Measurements from ENCODE around the gene FAM117B. TPM values are rescaled to one million over a fixed set of nuclear protein-coding genes. Genes with fewer than 3 reads are reported as not detected.
A peak's percentile ranks its signal among the peaks of the same experiment; 100 is the strongest.

FAM117B gene
- total RNA-seq, 2 experiments from 2014 or later, result 4.2 to 18.4 TPM

DNA sequence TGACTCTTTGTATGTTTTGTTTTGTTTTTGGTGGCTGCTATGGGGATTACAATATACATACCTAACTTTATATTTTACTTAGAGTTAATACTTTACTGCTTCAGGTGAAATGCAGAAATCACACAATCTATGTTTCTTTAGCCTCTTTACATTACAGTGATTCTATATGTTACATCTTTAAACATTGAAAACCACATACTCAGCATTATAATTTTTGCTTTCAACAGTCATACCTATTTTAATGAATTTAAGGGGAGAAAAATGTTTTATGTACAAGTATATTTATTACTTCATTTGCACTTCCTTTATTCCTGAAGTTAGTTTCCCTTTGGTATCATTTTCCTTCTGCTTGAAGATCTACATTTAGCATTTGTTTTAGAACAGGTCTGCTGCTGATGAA is 23.1 kb downstream of the FAM117B start:
- TF ChIP-seq EZH2phosphoT487 (IDR thresholded peaks at IDR 0.05; ENCODE audit: borderline replicate concordance, low read depth, low read length), result no peak
- TF ChIP-seq, protein P1, sequence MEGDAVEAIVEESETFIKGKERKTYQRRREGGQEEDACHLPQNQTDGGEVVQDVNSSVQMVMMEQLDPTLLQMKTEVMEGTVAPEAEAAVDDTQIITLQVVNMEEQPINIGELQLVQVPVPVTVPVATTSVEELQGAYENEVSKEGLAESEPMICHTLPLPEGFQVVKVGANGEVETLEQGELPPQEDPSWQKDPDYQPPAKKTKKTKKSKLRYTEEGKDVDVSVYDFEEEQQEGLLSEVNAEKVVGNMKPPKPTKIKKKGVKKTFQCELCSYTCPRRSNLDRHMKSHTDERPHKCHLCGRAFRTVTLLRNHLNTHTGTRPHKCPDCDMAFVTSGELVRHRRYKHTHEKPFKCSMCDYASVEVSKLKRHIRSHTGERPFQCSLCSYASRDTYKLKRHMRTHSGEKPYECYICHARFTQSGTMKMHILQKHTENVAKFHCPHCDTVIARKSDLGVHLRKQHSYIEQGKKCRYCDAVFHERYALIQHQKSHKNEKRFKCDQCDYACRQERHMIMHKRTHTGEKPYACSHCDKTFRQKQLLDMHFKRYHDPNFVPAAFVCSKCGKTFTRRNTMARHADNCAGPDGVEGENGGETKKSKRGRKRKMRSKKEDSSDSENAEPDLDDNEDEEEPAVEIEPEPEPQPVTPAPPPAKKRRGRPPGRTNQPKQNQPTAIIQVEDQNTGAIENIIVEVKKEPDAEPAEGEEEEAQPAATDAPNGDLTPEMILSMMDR (conservative IDR thresholded peaks at IDR 0.05; ENCODE audit: low read length), result no peak
- ChIA-PET POLR2A (interaction anchor here (0.6 to 0.7 kb wide), 2 partner anchors 20 to 23 kb away, joined by 3 to 8 read pairs; no protein-coding TSS in a partner anchor), CTCF (ENCODE audit: unreplicated experiment) (no interaction called here)
- Histone ChIP-seq H3K79me2 (ENCODE audit: insufficient read depth, low read depth, low read length) (no peaks in the 10 kb centered on the region), H3K36me3 (ENCODE audit: insufficient read depth, low read length) (no peaks in the 10 kb centered on the region), H3K9me3 (ENCODE audit: low read length) (no peaks in the 10 kb centered on the region), H3K4me2 (ENCODE audit: low read length) (no peak overlapping the region), H4K20me1 (ENCODE audit: insufficient read depth, low read length) (peaks cover 11% of the 10 kb centered on the region; the same call in 1 of the 2 replicates), H3K27ac (ENCODE audit: low read depth, low read length, poor library complexity, severe bottlenecking) (no peak overlapping the region), H3K9me2 (ENCODE audit: insufficient read depth, low read length) (no peaks in the 10 kb centered on the region), H3K4me3 (ENCODE audit: low read depth, low read length, poor library complexity, severe bottlenecking) (no peak overlapping the region), H3K4me1 (ENCODE audit: insufficient read depth, low read length, poor library complexity, severe bottlenecking) (no peaks in the 10 kb centered on the region), H2AFZ (ENCODE audit: low read length) (no peak overlapping the region)
- no TSS peak for BruUV-seq (replicated peaks)
- intact Hi-C loops (cut with micrococcal nuclease; ENCODE audit: unreplicated experiment), result no loop called here
- no peak for DNase-seq (ENCODE audit: low spot score)

GRCh38 chr2:202660796-202661195 is 26.0 kb downstream of the FAM117B start:
- ChIA-PET CTCF (ENCODE audit: unreplicated experiment) (no interaction called here), POLR2A (interaction anchor here (1.1 kb wide), 1 partner anchor 18 kb away, joined by 8 read pairs; no protein-coding TSS in a partner anchor)
- no peak for TF ChIP-seq EZH2phosphoT487 (IDR thresholded peaks at IDR 0.05; ENCODE audit: borderline replicate concordance, low read depth, low read length)
- TF ChIP-seq, protein P1 (conservative IDR thresholded peaks at IDR 0.05; ENCODE audit: low read length), result no peak
- peaks cover 13% of the 10 kb centered on the region for H3K4me1 ChIP-seq (ENCODE audit: insufficient read depth, low read length, poor library complexity, severe bottlenecking)
- no peak overlapping the region for H3K27ac ChIP-seq (ENCODE audit: low read depth, low read length, poor library complexity, severe bottlenecking)
- H4K20me1 ChIP-seq (ENCODE audit: insufficient read depth, low read length), result 0 out of 2 replicates have a peak, but pooled peaks cover 4% of the 10 kb centered on the region
- H2AFZ ChIP-seq (ENCODE audit: low read length), result no peak overlapping the region
- no peaks in the 10 kb centered on the region for H3K79me2 ChIP-seq (ENCODE audit: insufficient read depth, low read depth, low read length)
- no peaks in the 10 kb centered on the region for H3K9me3 ChIP-seq (ENCODE audit: low read length)
- no peaks in the 10 kb centered on the region for H3K36me3 ChIP-seq (ENCODE audit: insufficient read depth, low read length)
- H3K4me2 ChIP-seq (ENCODE audit: low read length), result no peak overlapping the region
- no peaks in the 10 kb centered on the region for H3K9me2 ChIP-seq (ENCODE audit: insufficient read depth, low read length)
- intact Hi-C loops (cut with micrococcal nuclease; ENCODE audit: unreplicated experiment), result no loop called here
- no peak overlapping the region for H3K4me3 ChIP-seq (ENCODE audit: low read depth, low read length, poor library complexity, severe bottlenecking)
- DNase-seq (ENCODE audit: low spot score), result no peak
- no TSS peak for BruUV-seq (replicated peaks)

DNA sequence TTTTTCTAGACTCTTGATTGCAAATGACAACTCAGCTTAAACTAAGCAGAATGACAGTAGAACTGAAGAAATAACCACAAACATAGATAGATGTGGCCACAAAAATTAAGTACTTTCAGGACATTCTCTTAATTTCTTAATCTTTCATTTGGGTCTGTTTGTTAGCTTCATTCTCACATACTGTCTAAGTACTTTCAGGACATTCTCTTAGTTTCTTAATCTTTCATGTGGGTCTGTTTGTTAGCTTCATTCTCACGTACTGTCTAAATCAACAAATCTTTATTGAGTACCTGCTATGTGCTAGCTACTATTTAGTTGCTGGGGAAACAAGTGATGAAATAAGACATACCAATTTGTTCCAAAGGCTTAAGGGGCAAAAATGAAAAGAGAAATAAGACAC is 35.1 kb downstream of the FAM117B start:
- ChIA-PET CTCF (ENCODE audit: unreplicated experiment) (no interaction called here), POLR2A (interaction anchor here (0.6 to 1.5 kb wide), 5 partner anchors 27 to 117 kb away, joined by 3 to 6 read pairs (median 3); no protein-coding TSS in a partner anchor)
- no TSS peak for BruUV-seq (replicated peaks)
- intact Hi-C loops (cut with micrococcal nuclease; ENCODE audit: unreplicated experiment), result no loop called here
- Histone ChIP-seq H3K4me1 (ENCODE audit: insufficient read depth, low read length, poor library complexity, severe bottlenecking) (peaks cover 42% of the 10 kb centered on the region), H3K36me3 (ENCODE audit: insufficient read depth, low read length) (no peaks in the 10 kb centered on the region), H3K9me2 (ENCODE audit: insufficient read depth, low read length) (no peaks in the 10 kb centered on the region), H3K9me3 (ENCODE audit: low read length) (no peaks in the 10 kb centered on the region), H2AFZ (ENCODE audit: low read length) (no peak overlapping the region; the same call in 1 of the 2 replicates), H3K27ac (ENCODE audit: low read depth, low read length, poor library complexity, severe bottlenecking) (no peak overlapping the region), H4K20me1 (ENCODE audit: insufficient read depth, low read length) (no peaks in the 10 kb centered on the region), H3K4me3 (ENCODE audit: low read depth, low read length, poor library complexity, severe bottlenecking) (no peak overlapping the region), H3K79me2 (ENCODE audit: insufficient read depth, low read depth, low read length) (peaks cover 13% of the 10 kb centered on the region; the same call in 1 of the 2 replicates), H3K4me2 (ENCODE audit: low read length) (peak overlapping the region; percentile 29)
- TF ChIP-seq, protein P1 (conservative IDR thresholded peaks at IDR 0.05; ENCODE audit: low read length), result no peak
- no peak for TF ChIP-seq EZH2phosphoT487 (IDR thresholded peaks at IDR 0.05; ENCODE audit: borderline replicate concordance, low read depth, low read length)
- DNase-seq (ENCODE audit: low spot score), result no peak

All from OCI-LY7 (cell line).